MCF 10A (cell line): ENCODE measurements around the gene CA7. TPM values are rescaled to one million over a fixed set of nuclear protein-coding genes. Genes with fewer than 3 reads are reported as not detected.

Experiments
- BruUV-seq: library from RNA; stranded (reverse); fragments of 400-500 nt; replicated peaks from 2 replicates; lab custom pipeline; 2021; lab: Mats Ljungman, UMichigan
- CTCF ChIA-PET: fragments of 300-600 bp; sonication (Branson Sonifier 250); formaldehyde crosslinking; extraction: SDS; loops from one replicate; lab custom pipeline; 2021; ENCODE audit warnings: antibody characterized with exemption, inconsistent platforms; lab: Yijun Ruan, JAX
- POLR2A ChIA-PET: fragments of 300-600, 350-650 bp; sonication (Branson Sonifier 250); formaldehyde crosslinking; extraction: SDS; loops from one replicate; lab custom pipeline; 2020; ENCODE audit warnings: antibody characterized with exemption, inconsistent platforms; lab: Yijun Ruan, JAX
- DNase-seq: peaks from one replicate; pipeline ENCODE4 v3.0.0-alpha.2; 2018; ENCODE audit not compliant: unreplicated experiment
- H3K27ac Mint-ChIP-seq: one replicate; pipeline ENCODE4 v1.8.0; 2022; ENCODE audit warnings: mild to moderate bottlenecking, low read depth, mixed read lengths; ENCODE audit not compliant: unreplicated experiment
- H3K27me3 Mint-ChIP-seq: one replicate; pipeline ENCODE4 v1.8.0; 2022; ENCODE audit warnings: mixed read lengths; ENCODE audit not compliant: insufficient read depth, unreplicated experiment
- H3K36me3 Mint-ChIP-seq: one replicate; pipeline ENCODE4 v1.8.0; 2022; ENCODE audit warnings: mild to moderate bottlenecking, moderate library complexity, mixed read lengths; ENCODE audit not compliant: insufficient read depth, unreplicated experiment
- H3K4me1 Mint-ChIP-seq: one replicate; pipeline ENCODE4 v1.8.0; 2022; ENCODE audit warnings: mixed read lengths; ENCODE audit not compliant: insufficient read depth, unreplicated experiment
- H3K4me3 Mint-ChIP-seq: one replicate; pipeline ENCODE4 v1.8.0; 2022; ENCODE audit warnings: mild to moderate bottlenecking, moderate library complexity, mixed read lengths; ENCODE audit not compliant: unreplicated experiment
- H3K9me3 Mint-ChIP-seq: one replicate; pipeline ENCODE4 v1.8.0; 2022; ENCODE audit warnings: mixed read lengths; ENCODE audit not compliant: unreplicated experiment
- intact Hi-C: fragments of 100-400 bp; cut with micrococcal nuclease; formaldehyde crosslinking; loops from 2 replicates; pipeline ENCODE4 v1.14.1; 2022
- total RNA-seq: library from RNA; stranded (reverse); gene quantifications from 2 replicates; pipeline ENCODE4 v1.2.3, GENCODE V29; 2022
- TF ChIP-seq, protein P1 (sequence below): fragments of 200-600 bp; IDR thresholded peaks from one replicate; pipeline ENCODE4 v1.8.0; 2022; ENCODE audit warnings: antibody characterized with exemption, mild to moderate bottlenecking; ENCODE audit not compliant: unreplicated experiment

The CA7 gene
- total RNA-seq, 1 experiment from 2014 or later = not detected

- no TSS peak for BruUV-seq
- Mint-ChIP-seq H3K4me3 (no peak overlapping the region), H3K36me3 (no peaks in the 10 kb centered on the region), H3K4me1 (peaks cover 5% of the 10 kb centered on the region), H3K27me3 (no peaks in the 10 kb centered on the region), H3K27ac (no peak overlapping the region), H3K9me3 (no peaks in the 10 kb centered on the region)
- peak; percentile 87 for DNase-seq
- intact Hi-C loops = no loop called here
- ChIA-PET CTCF (interaction anchor here (0.7 to 5.4 kb wide), 6 partner anchors 9 to 49 kb away, joined by 3 to 43 read pairs (median 6); partner anchors contain the start of gene NAE1), POLR2A (no interaction called here)
- TF ChIP-seq, protein P1, sequence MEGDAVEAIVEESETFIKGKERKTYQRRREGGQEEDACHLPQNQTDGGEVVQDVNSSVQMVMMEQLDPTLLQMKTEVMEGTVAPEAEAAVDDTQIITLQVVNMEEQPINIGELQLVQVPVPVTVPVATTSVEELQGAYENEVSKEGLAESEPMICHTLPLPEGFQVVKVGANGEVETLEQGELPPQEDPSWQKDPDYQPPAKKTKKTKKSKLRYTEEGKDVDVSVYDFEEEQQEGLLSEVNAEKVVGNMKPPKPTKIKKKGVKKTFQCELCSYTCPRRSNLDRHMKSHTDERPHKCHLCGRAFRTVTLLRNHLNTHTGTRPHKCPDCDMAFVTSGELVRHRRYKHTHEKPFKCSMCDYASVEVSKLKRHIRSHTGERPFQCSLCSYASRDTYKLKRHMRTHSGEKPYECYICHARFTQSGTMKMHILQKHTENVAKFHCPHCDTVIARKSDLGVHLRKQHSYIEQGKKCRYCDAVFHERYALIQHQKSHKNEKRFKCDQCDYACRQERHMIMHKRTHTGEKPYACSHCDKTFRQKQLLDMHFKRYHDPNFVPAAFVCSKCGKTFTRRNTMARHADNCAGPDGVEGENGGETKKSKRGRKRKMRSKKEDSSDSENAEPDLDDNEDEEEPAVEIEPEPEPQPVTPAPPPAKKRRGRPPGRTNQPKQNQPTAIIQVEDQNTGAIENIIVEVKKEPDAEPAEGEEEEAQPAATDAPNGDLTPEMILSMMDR = no peak
Observed at GRCh38 chr16:66858740-66859396, 14.7 kb downstream of the CA7 start.

- Mint-ChIP-seq H3K4me1 (peaks cover 5% of the 10 kb centered on the region), H3K4me3 (no peak overlapping the region), H3K36me3 (no peaks in the 10 kb centered on the region), H3K27ac (no peak overlapping the region), H3K9me3 (no peaks in the 10 kb centered on the region), H3K27me3 (no peaks in the 10 kb centered on the region)
- intact Hi-C loops = no loop called here
- BruUV-seq = no TSS peak
- ChIA-PET POLR2A (no interaction called here), CTCF (interaction anchor here (0.6 to 5.4 kb wide), 7 partner anchors 9 to 216 kb away, joined by 3 to 43 read pairs (median 3); partner anchors contain the start of gene NAE1)
- DNase-seq = no peak
- TF ChIP-seq, protein P1 = no peak
Observed at GRCh38 chr16:66859397-66860068, 15.3 kb downstream of the CA7 start.

- CTCF ChIA-PET = interaction anchor here (0.6 to 4.3 kb wide), 5 partner anchors 11 to 200 kb away, joined by 3 to 18 read pairs (median 7); partner anchors contain the start of gene NAE1
- H3K4me1 Mint-ChIP-seq = peaks cover 5% of the 10 kb centered on the region
- intact Hi-C loops = no loop called here
Observed at GRCh38 chr16:66862023-66862520, 17.9 kb downstream of the CA7 start.

More at GRCh38 chr16:66862023-66862520, 17.9 kb downstream of the CA7 start:
- BruUV-seq = no TSS peak
- H3K36me3 Mint-ChIP-seq = no peaks in the 10 kb centered on the region
- no peak overlapping the region for H3K4me3 Mint-ChIP-seq
- POLR2A ChIA-PET = interaction anchor here (0.6 kb wide), 1 partner anchor 244 kb away, joined by 3 read pairs; no protein-coding TSS in a partner anchor
- TF ChIP-seq, protein P1 = no peak
- no peaks in the 10 kb centered on the region for H3K9me3 Mint-ChIP-seq
- DNase-seq = no peak
- no peak overlapping the region for H3K27ac Mint-ChIP-seq
- H3K27me3 Mint-ChIP-seq = no peaks in the 10 kb centered on the region
